ENCODE results near the gene NTM.
"Not testable (repeated sequence)": the region's sequence is repeated elsewhere in the genome, so short reads cannot be mapped to it uniquely, and the experiment has no call there.

Gene NTM

GRCh38 chr11:131370090-131370751 is at the start of gene NTM:
Gene NTM (plus strand): TSS chr11:131370615.
- DNase-seq = no peak

- DNase-seq = no peak
Measured at GRCh38 chr11:131324921-131325570, 45.4 kb upstream of the NTM start.

GRCh38 chr11:131326829-131327228 is 43.6 kb upstream of the NTM start:
- DNase-seq = no peak

- no peak for DNase-seq
Measured at GRCh38 chr11:131327421-131327820, 43.0 kb upstream of the NTM start.

GRCh38 chr11:131328843-131329242 is 41.6 kb upstream of the NTM start:
- no peak for DNase-seq

GRCh38 chr11:131331010-131331409 is 39.4 kb upstream of the NTM start:
- DNase-seq = no peak

GRCh38 chr11:131331546-131331945 is 38.9 kb upstream of the NTM start:
- DNase-seq = no peak

GRCh38 chr11:131334601-131335000 is 35.8 kb upstream of the NTM start:
- no peak for DNase-seq

GRCh38 chr11:131341900-131342299 is 28.5 kb upstream of the NTM start:
- not testable (repeated sequence) for DNase-seq

- DNase-seq = not testable (repeated sequence)
Measured at GRCh38 chr11:131342442-131342841, 28.0 kb upstream of the NTM start.

GRCh38 chr11:131345406-131345805 is 25.0 kb upstream of the NTM start:
- DNase-seq = no peak

- no peak for DNase-seq
Measured at GRCh38 chr11:131349368-131350086, 20.9 kb upstream of the NTM start.

- DNase-seq = no peak
Measured at GRCh38 chr11:131350872-131351271, 19.5 kb upstream of the NTM start.

GRCh38 chr11:131351848-131352247 is 18.6 kb upstream of the NTM start:
- no peak for DNase-seq

GRCh38 chr11:131353766-131354165 is 16.6 kb upstream of the NTM start:
- no peak for DNase-seq

GRCh38 chr11:131354251-131354701 is 16.1 kb upstream of the NTM start:
- no peak for DNase-seq

- no peak for DNase-seq
Measured at GRCh38 chr11:131356206-131356605, 14.2 kb upstream of the NTM start.

GRCh38 chr11:131365329-131365930 is 5.0 kb upstream of the NTM start:
- no peak for DNase-seq

GRCh38 chr11:131370901-131371790 is 731 bp downstream of the NTM start:
- no peak for DNase-seq

GRCh38 chr11:131371791-131372104 is 1.3 kb downstream of the NTM start:
- no peak for DNase-seq

- DNase-seq = no peak
Measured at GRCh38 chr11:131372234-131372962, 2.0 kb downstream of the NTM start.

Data from CD4-positive, alpha-beta T cell treated with Interleukin-6 for 4 hours (primary cell).